ENCODE results near the gene CBLN3. TPM values are rescaled to one million over a fixed set of nuclear protein-coding genes. Genes with fewer than 3 reads are reported as not detected.

CBLN3 gene
- total RNA-seq, 2 experiments from 2014 or later = 1.6 to 1.7 TPM

- Histone ChIP-seq H3K27me3 (ENCODE audit: control insufficient read depth in 1 of 2, insufficient read depth in 2 of 2, low read length in 2 of 2) (no peaks in the 10 kb centered on the region), H3K4me3 (ENCODE audit: low read length) (peak overlapping the region; percentile 80), H3K4me1 (ENCODE audit: insufficient read depth, low read length) (peaks cover 63% of the 10 kb centered on the region), H3K27ac (ENCODE audit: low read depth in 1 of 2, low read length in 2 of 2) (peak overlapping the region; percentile 92 to 94), H3K9me3 (ENCODE audit: control insufficient read depth in 1 of 2, insufficient read depth in 1 of 2, low read length in 2 of 2) (no peaks in the 10 kb centered on the region), H3K36me3 (ENCODE audit: insufficient read depth, low read length) (peaks cover 51% of the 10 kb centered on the region)
- ATAC-seq (ENCODE audit: poor library complexity) (peak; percentile 53), DNase-seq (peak; percentile 78 to 96 (median 86))
- Mint-ChIP-seq H3K27me3 (no peaks in the 10 kb centered on the region), H3K36me3 (ENCODE audit: low read depth) (peaks cover 56% of the 10 kb centered on the region), H3K4me1 (ENCODE audit: low read depth) (peaks cover 64% of the 10 kb centered on the region), H3K9me3 (no peaks in the 10 kb centered on the region), H3K4me3 (peak overlapping the region; percentile 92), H3K27ac (peak overlapping the region; percentile 97)
- intact Hi-C loops (cut with DNase I, micrococcal nuclease) = loop anchor here (1.0 to 10.0 kb wide), 5 partner anchors 11 to 317 kb away; partner anchors contain the start of genes DCAF11 (in 1 of the 2), MDP1 (in 1 of the 2), NRL (in 1 of the 2) and SDR39U1 (in 1 of the 2)
- ChIA-PET CTCF (interaction anchor here (0.6 to 3.3 kb wide), 22 partner anchors 9 to 1129 kb away, joined by 3 to 89 read pairs (median 6); partner anchors contain the start of genes ADCY4, CIDEB, DHRS1 and LTB4R), POLR2A (interaction anchor here (0.9 to 10.8 kb wide), 20 partner anchors 10 to 380 kb away, joined by 3 to 270 read pairs (median 12); partner anchors contain the start of genes ADCY4, CARMIL3, CHMP4A and CIDEB)
- TF ChIP-seq, protein P1, sequence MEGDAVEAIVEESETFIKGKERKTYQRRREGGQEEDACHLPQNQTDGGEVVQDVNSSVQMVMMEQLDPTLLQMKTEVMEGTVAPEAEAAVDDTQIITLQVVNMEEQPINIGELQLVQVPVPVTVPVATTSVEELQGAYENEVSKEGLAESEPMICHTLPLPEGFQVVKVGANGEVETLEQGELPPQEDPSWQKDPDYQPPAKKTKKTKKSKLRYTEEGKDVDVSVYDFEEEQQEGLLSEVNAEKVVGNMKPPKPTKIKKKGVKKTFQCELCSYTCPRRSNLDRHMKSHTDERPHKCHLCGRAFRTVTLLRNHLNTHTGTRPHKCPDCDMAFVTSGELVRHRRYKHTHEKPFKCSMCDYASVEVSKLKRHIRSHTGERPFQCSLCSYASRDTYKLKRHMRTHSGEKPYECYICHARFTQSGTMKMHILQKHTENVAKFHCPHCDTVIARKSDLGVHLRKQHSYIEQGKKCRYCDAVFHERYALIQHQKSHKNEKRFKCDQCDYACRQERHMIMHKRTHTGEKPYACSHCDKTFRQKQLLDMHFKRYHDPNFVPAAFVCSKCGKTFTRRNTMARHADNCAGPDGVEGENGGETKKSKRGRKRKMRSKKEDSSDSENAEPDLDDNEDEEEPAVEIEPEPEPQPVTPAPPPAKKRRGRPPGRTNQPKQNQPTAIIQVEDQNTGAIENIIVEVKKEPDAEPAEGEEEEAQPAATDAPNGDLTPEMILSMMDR (IDR thresholded peaks at IDR 0.05) = peak; percentile 89
Observed at GRCh38 chr14:24431569-24432258, 2.2 kb upstream of the CBLN3 start.

GRCh38 chr14:24430682-24431568 lies 1.5 kb upstream of the CBLN3 start:
- Mint-ChIP-seq H3K27ac (peak overlapping the region; percentile 97), H3K27me3 (no peaks in the 10 kb centered on the region), H3K9me3 (no peaks in the 10 kb centered on the region), H3K4me1 (ENCODE audit: low read depth) (peaks cover 63% of the 10 kb centered on the region), H3K36me3 (ENCODE audit: low read depth) (peaks cover 49% of the 10 kb centered on the region), H3K4me3 (peak overlapping the region; percentile 92)
- Histone ChIP-seq H3K36me3 (ENCODE audit: insufficient read depth, low read length) (peaks cover 43% of the 10 kb centered on the region), H3K27ac (ENCODE audit: low read depth in 1 of 2, low read length in 2 of 2) (peak overlapping the region; percentile 92 to 94), H3K4me3 (ENCODE audit: low read length) (peak overlapping the region; percentile 80), H3K9me3 (ENCODE audit: control insufficient read depth in 1 of 2, insufficient read depth in 1 of 2, low read length in 2 of 2) (no peaks in the 10 kb centered on the region), H3K4me1 (ENCODE audit: insufficient read depth, low read length) (peaks cover 61% of the 10 kb centered on the region), H3K27me3 (ENCODE audit: control insufficient read depth in 1 of 2, insufficient read depth in 2 of 2, low read length in 2 of 2) (no peaks in the 10 kb centered on the region)
- TF ChIP-seq, protein P1 (IDR thresholded peaks at IDR 0.05) = no peak
- DNase-seq = peak in 12 of 14 experiments; percentile 36 to 88 (median 51)
- ATAC-seq (ENCODE audit: poor library complexity) = peak; percentile 50
- intact Hi-C loops (cut with DNase I, micrococcal nuclease) = loop anchor here (1.0 to 10.0 kb wide), 6 partner anchors 11 to 316 kb away; partner anchors contain the start of genes CHMP4A (in 1 of the 2), DCAF11 (in 1 of the 2), MDP1 (in 1 of the 2) and NRL (in 1 of the 2)
- CTCF ChIA-PET = interaction anchor here (0.6 to 3.3 kb wide), 25 partner anchors 8 to 1129 kb away, joined by 3 to 89 read pairs (median 6); partner anchors contain the start of genes ADCY4, CIDEB, DHRS1 and LTB4R
- POLR2A ChIA-PET = interaction anchor here (0.7 to 10.8 kb wide), 34 partner anchors 11 to 1336 kb away, joined by 3 to 270 read pairs (median 5); partner anchors contain the start of genes ACIN1, ADCY4, C14orf119 and CARMIL3
